ENCODE measurements around the gene LIMK1. TPM values are rescaled to one million over a fixed set of nuclear protein-coding genes. Genes with fewer than 3 reads are reported as not detected.

Gene LIMK1
- total and polyA plus RNA-seq, 4 donors: 0.63 to 4.1 (median 3.4) TPM

- Histone ChIP-seq H3K9me3 (ENCODE audit: control insufficient read depth in 4 of 4, low read length in 3 of 4) (no peaks in the 10 kb centered on the region), H3K27ac (ENCODE audit: low read depth in 1 of 2, low read length in 2 of 2) (no peak overlapping the region), H3K9ac (ENCODE audit: low read depth in 1 of 2, low read length in 2 of 2) (no peak overlapping the region), H3K27me3 (ENCODE audit: control insufficient read depth in 4 of 4, insufficient read depth in 4 of 4, low read length in 3 of 4) (no peaks in the 10 kb centered on the region), H3K4me1 (ENCODE audit: control insufficient read depth in 4 of 4, insufficient read depth in 4 of 4, low read length in 3 of 4) (peaks cover 0 to 2% (median 0%) of the 10 kb centered on the region in 4 donors), H3K36me3 (ENCODE audit: control insufficient read depth in 4 of 4, insufficient read depth in 3 of 4, low read depth in 1 of 4, low read length in 3 of 4) (no peaks in the 10 kb centered on the region), H3K4me3 (ENCODE audit: low read depth in 1 of 3, low read length in 3 of 3) (no peak overlapping the region)
- DNase-seq (ENCODE audit: low spot score): no peak
- TF ChIP-seq RAD21 (IDR thresholded peaks at IDR 0.05) (no peak), RXRA (IDR thresholded peaks at IDR 0.05) (no peak), JUND (IDR thresholded peaks at IDR 0.05) (no peak), FOXA2 (IDR thresholded peaks at IDR 0.05) (no peak), GABPA (IDR thresholded peaks at IDR 0.05 in 1 of 2, conservative IDR thresholded peaks at IDR 0.05 in 1 of 2) (no peak)
- 87% methylated on average over 8 of the region's 8 CpGs for WGBS
Measured at GRCh38 chr7:74037609-74038008, 46.0 kb upstream of the LIMK1 start.

- no peak overlapping the region for H3K27ac ChIP-seq (ENCODE audit: low read depth in 1 of 2, low read length in 2 of 2)
- no peak for DNase-seq (ENCODE audit: low spot score)
- 84% methylated on average over 16 of the region's 16 CpGs for WGBS
- H3K4me1 ChIP-seq (ENCODE audit: control insufficient read depth in 4 of 4, insufficient read depth in 4 of 4, low read length in 3 of 4): no peaks in the 10 kb centered on the region
- H3K9me3 ChIP-seq (ENCODE audit: control insufficient read depth in 4 of 4, low read length in 3 of 4): no peaks in the 10 kb centered on the region
- H3K27me3 ChIP-seq (ENCODE audit: control insufficient read depth in 4 of 4, insufficient read depth in 4 of 4, low read length in 3 of 4): no peaks in the 10 kb centered on the region
- no peak overlapping the region for H3K4me3 ChIP-seq (ENCODE audit: low read depth in 1 of 3, low read length in 3 of 3)
- H3K9ac ChIP-seq (ENCODE audit: low read depth in 1 of 2, low read length in 2 of 2): no peak overlapping the region
- TF ChIP-seq RAD21 (IDR thresholded peaks at IDR 0.05) (no peak), EGR1 (IDR thresholded peaks at IDR 0.05; ENCODE audit: low read depth in 2 of 2) (no peak), HNF4A (conservative IDR thresholded peaks at IDR 0.05) (no peak), ZBTB33 (IDR thresholded peaks at IDR 0.05) (no peak), SP1 (IDR thresholded peaks at IDR 0.05) (no peak), JUND (IDR thresholded peaks at IDR 0.05) (no peak), FOXA2 (IDR thresholded peaks at IDR 0.05) (no peak), YY1 (IDR thresholded peaks at IDR 0.05) (no peak), HNF4G (IDR thresholded peaks at IDR 0.05) (no peak), CTCF (IDR thresholded peaks at IDR 0.05; ENCODE audit: low read depth, low read length, missing input control) (no peak), RXRA (IDR thresholded peaks at IDR 0.05) (no peak), FOXA1 (IDR thresholded peaks at IDR 0.05) (no peak), TAF1 (conservative IDR thresholded peaks at IDR 0.05) (no peak), GABPA (IDR thresholded peaks at IDR 0.05 in 1 of 2, conservative IDR thresholded peaks at IDR 0.05 in 1 of 2) (no peak), ATF3 (IDR thresholded peaks at IDR 0.05) (no peak), MAX (IDR thresholded peaks at IDR 0.05) (no peak), REST (IDR thresholded peaks at IDR 0.05) (no peak), NR2F2 (IDR thresholded peaks at IDR 0.05) (no peak)
- no peaks in the 10 kb centered on the region for H3K36me3 ChIP-seq (ENCODE audit: control insufficient read depth in 4 of 4, insufficient read depth in 3 of 4, low read depth in 1 of 4, low read length in 3 of 4)
Measured at GRCh38 chr7:74038194-74038961, 45.2 kb upstream of the LIMK1 start.

All from liver (tissue), 9 donors.